GM19467 (cell line): ENCODE measurements around the gene CDH24.

Experiments used
- ATAC-seq: cut with Tn5 transposase; IDR thresholded peaks from one replicate; pipeline ENCODE4 v1.9.1; 2021; ENCODE audit warnings: mild to moderate bottlenecking, moderate library complexity; ENCODE audit not compliant: unreplicated experiment

CDH24 gene, protein sequence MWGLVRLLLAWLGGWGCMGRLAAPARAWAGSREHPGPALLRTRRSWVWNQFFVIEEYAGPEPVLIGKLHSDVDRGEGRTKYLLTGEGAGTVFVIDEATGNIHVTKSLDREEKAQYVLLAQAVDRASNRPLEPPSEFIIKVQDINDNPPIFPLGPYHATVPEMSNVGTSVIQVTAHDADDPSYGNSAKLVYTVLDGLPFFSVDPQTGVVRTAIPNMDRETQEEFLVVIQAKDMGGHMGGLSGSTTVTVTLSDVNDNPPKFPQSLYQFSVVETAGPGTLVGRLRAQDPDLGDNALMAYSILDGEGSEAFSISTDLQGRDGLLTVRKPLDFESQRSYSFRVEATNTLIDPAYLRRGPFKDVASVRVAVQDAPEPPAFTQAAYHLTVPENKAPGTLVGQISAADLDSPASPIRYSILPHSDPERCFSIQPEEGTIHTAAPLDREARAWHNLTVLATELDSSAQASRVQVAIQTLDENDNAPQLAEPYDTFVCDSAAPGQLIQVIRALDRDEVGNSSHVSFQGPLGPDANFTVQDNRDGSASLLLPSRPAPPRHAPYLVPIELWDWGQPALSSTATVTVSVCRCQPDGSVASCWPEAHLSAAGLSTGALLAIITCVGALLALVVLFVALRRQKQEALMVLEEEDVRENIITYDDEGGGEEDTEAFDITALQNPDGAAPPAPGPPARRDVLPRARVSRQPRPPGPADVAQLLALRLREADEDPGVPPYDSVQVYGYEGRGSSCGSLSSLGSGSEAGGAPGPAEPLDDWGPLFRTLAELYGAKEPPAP

DNA sequence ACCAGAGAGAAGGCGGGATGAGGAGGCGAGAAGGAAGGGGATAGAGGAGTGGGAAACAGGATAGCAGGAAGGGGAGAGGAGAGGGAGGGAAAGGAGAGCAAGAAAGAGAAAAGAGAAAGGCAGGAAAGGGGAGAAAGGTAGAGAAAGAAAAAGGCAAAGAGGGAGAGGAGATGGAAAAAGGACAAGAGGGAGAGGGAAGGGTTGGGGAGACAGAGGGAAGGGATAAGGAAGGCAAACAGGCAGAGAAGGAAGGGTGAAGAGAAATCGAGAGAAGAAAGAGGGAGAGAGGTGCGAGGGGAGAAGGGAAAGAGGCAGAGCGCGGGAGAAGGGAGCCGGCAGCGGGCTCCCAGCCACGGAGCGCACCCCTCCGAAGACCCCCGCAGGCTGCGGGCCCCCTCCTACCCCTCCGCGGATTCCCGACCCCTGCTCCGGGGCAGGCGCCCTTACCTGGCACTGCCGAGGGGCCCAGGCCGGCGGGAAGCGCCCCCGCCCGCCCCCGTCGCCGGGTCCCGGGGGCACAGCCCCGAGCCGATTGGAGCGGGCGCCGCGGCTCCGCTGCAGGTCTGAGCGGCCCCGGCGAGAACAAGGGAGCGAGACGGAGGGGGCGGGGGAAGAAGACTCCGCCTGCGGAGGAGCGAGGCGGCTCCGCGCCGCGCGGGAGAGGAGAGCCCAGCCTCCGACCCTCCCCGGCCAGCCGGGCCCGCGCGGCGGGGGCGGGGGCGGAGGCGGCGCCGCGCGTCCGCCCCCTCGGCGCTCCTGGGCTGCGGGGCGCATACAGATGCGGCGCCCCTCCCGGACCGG, at the start of gene CDH24:
Gene CDH24 (minus strand): TSS at position 565 of the 801 bp plus-strand sequence. CDS start 1,787 bp downstream, outside the sequence.
- peak; percentile 40 for ATAC-seq

DNA sequence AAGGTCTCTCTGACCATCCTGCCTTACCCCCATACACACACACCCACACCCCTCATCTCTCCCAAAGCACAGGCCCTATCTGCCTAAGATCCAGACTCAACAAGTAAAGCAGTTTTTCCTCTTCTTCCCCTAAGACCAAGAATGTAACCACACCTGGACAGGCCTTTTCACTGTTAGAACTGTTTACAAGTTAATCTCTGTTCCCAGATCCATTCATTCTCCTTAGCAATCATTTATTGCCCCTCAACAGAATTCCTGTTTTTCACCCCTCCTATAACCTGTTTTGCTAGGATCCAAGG, 49.4 kb upstream of the CDH24 start:
- no peak for ATAC-seq

DNA sequence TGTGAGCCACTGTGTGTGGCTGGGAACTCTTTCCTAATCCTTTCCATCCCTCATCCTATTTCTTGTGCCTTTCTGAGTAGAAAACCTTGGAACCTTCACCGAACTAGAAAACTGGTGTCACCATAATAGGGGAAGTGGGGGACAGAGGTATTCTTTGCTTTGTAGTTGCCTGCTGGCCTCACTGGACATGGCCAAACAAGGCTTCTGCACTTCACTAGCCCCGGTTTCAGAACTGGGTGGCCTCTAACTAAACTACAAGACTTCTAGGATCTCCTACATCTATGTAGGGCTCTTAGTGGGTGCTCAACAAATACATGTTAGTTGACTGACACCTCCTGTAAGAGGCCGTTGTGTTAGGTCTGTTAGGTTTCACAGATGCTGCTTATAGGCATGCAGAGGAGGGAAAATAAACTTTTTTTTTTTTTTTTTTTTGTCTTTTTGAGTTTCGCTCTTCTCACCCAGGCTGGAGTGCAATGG, 48.1 kb upstream of the CDH24 start:
- ATAC-seq: no peak

DNA sequence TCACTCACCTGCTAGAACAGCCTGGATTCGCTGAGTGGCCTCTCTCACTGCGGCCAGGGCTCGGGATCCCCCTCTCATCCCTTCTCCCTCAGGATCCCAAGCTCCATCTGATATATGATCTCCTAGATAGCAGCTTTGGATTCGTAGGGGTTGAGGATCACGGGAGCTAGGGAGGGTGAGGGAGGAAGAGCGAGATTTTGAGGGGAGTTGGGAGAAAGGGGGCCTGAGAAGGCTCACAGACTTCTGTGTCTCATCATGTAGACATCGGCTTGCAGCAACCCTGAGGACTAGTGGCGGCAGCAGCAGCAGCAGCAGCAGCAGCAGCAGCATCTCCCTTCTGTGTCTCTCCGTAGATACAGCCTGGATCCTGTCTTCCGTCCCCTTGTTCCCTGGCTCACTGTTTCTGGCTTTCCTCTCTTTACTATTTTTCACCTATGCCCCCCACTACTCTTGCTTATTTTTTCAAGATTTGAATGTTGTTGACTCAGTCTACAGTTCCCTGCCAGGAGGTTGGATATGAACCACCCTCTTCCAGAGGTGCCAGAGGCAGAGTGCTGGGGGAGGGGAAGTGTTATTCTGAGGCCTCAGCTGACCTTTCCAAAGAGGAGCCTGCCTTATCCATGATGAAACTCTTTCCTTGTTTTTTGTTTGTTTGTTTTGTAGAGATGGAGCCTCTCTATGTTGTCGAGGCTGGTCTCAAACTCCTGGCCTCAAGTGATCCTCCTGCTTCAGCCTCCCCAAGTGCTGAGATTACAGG, 47.4 kb upstream of the CDH24 start, which contains the start of gene CIROP:
Gene CIROP (minus strand): TSS at position 399 of the 757 bp plus-strand sequence. CDS start 69 bp downstream, at position 330.
- no peak for ATAC-seq

DNA sequence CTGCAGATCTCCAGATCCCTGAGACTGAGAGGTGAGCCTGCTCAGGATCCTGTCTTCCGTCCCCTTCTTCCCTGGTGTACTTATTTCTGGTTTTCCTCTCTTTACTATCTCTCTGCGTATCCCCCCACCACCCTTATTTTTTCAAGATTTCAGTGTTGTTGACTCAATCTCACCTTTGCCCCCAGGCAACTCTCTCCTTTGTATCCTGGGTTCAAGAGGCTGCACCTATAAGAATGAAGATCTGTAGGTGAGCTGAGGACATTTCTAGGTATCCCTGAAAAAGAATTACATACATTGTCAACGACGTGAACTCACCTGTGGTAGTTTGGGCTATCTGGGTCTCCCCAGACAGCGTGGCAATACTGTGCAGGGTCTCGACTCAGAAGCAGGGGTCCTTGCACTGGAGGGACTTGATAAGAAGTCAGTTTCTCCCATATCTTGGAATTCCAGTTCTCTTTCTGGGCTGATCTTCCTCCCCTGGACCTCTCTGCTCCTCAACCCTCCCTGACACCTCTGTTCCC, 46.8 kb upstream of the CDH24 start:
- ATAC-seq: no peak

DNA sequence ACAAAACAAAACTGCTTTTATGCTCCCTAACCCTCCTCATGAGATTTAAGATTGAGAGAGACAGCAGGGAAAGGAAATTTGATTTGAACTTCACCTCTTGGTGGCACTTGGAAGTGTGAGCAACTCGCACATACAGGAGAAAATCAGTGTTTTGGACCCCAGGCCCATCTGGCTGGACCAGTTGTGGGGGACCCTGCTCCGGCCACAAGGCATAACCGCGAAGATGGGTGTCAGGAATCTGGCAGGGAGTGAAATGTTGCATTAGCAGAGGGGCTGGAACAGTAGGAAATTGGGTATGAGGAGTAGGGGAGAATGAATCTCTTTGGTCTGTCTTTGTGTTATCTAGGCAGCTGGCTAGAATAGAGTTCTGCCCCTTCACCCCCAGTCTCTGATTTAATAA, 46.3 kb upstream of the CDH24 start:
- no peak for ATAC-seq

DNA sequence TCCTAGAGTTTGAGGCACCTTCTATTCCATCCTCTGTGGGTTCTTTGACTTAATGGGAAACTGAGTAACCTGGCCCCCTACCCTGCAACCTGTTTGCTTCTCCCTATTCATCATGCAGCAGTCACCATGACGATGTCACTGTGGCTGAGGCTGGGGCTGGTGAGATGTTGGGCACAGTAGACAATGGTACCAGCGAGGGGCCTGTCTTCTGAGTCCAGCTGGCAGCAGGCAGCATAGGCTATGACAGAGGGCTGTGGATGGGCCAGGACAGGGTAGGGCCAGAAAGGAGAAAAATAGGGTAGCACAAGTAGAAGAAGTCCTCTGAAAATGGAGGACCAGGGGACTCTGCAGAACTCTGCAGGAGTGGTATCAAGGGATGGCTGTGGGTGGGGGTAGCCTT, 45.5 kb upstream of the CDH24 start:
- ATAC-seq: no peak

DNA sequence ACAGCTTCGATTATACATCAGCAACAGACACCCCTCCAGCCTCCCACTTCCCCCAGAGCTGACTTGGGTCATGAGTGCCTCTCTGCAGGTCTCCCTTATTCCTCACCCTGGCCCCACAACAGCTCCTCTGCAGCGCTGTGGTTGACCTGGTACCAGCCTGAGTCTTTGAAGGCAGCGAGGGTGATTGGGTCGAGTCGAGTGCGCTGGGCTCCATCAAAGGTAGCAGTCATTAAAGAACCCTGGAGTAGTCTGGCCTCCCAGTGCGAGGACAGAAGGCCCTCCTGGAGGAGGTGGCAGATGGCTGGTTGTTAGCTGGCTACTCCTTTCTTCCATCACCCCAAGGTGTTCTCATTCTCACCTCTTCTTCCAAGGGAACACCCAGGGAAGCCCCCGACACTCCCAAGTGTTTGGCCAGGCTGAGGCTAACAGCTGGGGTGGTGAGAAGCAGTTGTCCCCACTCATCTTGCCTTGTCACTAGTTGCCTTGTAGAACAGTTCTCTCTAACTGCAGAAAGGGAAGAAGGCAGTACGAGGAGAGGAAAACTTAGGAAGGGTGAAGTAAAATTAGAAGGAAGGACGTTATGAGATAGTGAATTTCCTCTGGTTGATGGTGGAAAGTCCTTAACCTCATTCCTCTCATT, 44.8 kb upstream of the CDH24 start:
- no peak for ATAC-seq

DNA sequence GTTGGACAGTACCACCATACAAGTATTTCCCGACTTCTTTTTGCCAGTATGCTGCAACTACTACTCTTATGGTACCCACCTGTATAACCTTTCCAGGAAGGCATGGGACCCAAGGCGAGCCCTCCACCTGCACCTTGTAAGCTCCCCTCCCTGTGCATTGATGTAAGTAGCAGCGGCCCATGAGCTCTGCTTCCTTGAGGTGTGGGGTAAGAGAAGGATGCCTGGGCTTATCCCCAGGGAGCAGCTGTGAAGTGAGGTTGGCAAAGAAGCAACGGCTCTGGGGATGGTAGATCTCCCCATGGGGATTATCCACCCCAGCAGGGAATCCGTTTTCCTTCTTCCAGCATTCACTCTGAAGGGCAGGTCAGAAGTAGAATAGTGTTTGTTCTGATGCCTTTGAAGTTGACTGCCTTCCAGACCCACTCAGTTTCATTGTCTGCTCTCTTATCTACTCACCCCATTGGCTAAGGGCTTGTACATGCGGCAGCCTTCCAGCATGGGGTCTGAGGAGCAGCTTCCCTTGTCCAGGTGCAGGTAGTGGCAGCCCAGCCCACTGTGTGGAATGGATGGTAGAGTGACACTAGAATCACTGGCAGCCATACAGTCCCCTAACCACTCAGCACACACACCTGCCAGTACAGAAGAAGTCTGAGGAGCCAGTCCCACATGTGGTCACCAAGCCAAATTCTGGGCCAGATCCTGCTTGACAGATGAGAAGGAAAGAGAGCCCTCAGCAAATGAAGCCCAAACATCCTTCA, 44.1 kb upstream of the CDH24 start:
- ATAC-seq: no peak

DNA sequence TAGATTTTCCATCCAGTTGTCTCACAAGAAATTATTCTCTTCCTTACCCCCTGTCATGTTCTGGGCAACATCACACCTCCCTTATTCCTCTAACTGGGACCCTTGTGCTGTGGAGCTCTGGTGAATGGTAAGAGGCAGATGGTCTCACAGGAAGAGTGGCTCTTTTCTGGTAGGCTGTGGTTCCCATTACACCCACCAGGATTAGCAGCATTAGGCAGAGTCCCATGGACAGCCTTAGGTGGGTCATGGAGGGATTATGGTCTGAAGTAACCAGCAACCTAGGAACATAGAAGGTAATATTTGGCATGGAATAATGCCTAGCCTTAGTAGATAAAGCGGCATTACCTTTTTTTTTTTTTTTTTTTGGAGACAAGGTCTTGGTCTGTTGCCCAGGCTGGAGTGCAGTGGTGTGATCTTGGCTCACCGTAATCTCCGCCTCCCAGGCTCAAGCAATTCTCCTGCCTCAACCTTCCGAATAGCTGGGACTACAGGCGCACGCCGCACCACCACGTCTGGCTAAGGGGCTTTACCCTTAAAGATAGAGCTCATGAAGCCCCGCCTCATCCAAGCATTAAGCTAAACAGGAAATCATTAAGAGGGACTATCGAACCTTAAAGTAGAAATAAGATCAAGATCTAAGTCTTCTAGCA, 42.0 kb upstream of the CDH24 start:
- no peak for ATAC-seq

DNA sequence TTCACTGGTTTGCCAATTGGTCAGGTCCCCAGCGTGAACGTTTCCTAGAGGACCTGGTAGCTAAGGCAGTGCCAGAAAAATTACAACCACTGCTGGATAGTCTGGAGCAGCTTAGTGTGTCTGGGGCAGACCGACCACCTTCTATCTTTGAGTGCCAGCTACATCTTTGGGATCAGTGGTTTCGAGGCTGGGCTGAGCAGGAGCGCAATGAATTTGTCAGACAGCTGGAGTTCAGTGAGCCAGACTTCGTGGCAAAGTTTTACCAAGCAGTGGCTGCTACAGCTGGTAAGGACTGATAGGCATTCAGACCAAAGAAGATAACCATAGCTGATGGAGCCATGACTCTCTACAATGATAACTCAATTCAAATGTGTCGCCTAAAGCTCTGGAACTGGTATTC, 40.5 kb upstream of the CDH24 start:
- ATAC-seq: no peak

DNA sequence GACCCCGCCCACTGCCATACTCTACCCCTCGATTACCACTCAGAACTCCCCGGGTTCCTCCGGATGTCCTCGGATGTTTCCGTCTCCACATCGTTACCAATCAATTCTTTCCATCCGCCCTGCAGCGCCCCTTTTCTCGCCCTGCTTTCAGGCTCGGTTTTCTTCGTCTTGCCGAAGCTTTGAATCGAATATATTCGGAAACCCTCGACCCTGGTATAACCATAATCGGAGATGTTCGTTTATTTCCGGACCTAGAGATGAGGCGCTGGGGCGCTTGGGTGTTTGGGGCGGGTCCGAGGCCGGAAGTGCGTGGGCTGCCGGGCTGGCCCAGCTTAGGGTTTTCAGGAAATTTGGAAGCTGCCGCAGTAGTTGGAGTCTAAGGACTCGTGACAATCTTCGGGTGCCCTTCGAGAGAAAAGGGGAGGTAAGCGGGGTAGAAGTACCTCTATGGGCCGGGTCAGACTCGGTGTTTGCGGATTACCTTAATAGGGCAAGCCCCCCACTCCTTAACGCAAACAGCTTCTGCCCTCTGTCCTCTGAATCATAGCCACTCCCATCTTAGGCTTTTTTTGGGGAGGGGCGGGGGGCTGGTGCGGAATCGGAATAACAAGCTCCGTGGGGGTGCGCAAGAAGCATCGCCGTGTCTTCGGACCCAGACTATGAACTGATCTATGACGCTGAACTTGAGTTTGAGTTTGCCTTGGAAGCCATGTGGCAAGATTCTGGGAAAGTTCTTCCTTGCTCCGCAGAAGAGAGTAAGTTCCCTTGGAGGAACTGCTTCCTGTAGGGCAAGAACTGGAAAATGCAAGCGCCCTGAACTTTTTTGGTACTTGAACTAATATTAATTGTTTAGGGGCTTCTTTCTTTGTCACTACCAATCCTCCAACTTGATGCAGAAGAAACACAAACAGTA, 38.1 kb upstream of the CDH24 start, which contains the start of gene C14orf119:
Gene C14orf119 (plus strand): TSS at position 310 of the 913 bp plus-strand sequence. CDS start 2,154 bp downstream, outside the sequence.
- peak; percentile 90 for ATAC-seq

DNA sequence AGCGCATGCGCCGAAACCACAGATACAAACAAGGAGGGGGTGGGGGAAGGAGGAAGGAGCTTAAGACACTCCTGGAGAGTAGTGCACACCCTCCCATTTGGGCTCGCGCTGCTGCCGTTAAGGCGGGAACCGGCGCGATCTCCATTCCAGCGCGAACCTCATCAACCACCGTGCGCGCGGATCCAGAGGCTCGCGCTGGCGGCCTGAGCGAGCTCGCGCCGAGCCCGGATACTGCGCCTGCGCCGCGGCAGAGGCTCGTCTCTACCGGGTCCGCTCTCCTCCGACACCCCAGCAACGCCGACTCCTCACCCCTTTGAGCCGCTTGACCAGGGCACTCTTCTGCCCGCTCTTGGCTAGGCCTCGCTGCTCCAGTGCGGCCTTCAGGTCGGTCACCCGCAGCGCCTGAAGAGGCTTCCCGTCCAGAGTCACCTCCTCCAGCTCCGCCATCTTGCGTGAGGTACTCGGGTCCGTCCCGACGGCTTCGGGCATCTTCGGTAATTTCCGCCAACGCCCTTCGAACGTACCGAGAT, 37.4 kb upstream of the CDH24 start, which contains the start of gene ACIN1:
Gene ACIN1 (minus strand): TSS at position 471 of the 530 bp plus-strand sequence. CDS start 24 bp downstream, at position 447.
- peak; percentile 27 for ATAC-seq

DNA sequence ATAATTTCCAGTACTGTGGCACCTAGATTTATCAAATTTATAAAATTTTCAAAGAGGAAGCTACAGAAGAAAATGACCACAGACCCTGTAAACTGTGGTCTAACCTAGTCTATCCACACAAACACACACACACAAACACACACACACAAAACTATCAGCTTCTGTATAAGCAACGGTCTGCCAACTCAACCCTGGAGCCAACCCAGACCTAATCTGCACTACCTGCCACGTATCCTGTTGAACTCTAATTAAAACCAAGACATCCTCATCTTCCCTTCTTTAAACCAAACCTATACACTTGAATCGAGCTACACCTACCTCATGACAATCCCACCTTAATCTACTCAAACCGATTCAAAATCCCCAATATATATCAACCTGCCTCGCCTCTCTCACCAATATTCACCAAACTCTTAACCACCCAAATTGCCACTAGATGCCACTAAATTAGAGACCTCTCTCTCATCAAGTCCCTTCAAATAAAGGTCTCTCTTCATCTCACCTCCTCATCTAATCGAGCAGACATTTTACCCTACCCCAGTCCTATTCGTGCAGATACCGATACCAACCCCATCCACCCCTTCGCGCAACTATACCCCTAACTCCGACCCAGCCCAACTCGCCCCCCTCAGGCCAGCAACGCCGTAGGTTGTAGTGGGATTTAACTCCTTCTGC, 36.8 kb upstream of the CDH24 start:
- no peak for ATAC-seq

DNA sequence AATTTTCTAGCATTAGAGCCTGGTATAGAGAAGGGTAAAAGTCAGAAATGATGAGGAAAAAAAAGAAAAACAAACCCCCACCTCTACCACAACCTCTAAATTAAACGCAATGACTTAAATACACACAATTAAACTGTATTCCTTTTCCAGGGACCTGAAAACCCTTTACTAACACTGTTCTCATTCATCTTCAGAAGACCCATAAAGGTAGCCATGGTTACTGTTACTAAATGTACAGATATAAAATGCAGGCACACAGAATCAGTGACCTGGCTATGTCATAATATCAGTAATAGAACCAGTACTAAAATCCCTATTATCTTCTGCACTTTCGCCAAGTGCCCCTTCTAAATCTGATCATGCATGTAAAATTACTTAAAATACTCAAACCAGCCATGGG, 36.2 kb upstream of the CDH24 start:
- ATAC-seq: no peak

DNA sequence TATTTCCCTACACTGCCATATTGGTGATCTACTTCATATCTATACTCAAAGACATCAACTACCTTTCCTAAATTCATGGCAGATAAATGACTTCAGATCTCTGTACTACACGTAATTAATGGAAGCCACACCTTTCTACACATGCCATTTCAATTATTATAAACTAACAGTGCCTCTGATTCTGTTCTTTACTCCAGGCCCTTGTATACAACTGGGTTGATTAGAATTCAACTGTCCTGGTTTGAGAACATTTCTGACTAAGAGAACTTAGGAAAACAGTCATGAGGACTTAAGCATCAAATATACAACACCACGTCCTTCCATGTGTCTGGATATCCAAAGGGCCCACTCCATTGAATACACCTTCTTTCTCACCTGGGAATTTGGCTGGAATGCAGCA, 35.8 kb upstream of the CDH24 start:
- ATAC-seq: no peak
